ENCODE data around the gene ARHGAP10.

The ARHGAP10 gene

GRCh38 chr4:148092316-148093014 is 360.6 kb downstream of the ARHGAP10 start:
- DNase-seq (ENCODE audit: low read depth) = no peak

- no peak for DNase-seq (ENCODE audit: low read depth)
Measured at GRCh38 chr4:148093065-148093464, 361.2 kb downstream of the ARHGAP10 start.

GRCh38 chr4:148094149-148094548 is 362.3 kb downstream of the ARHGAP10 start:
- DNase-seq (ENCODE audit: low read depth) = no peak

GRCh38 chr4:148095346-148095923 is 363.5 kb downstream of the ARHGAP10 start:
- DNase-seq (ENCODE audit: low read depth) = no peak

GRCh38 chr4:148097801-148098200 is 365.9 kb downstream of the ARHGAP10 start:
- DNase-seq (ENCODE audit: low read depth) = no peak

- DNase-seq (ENCODE audit: low read depth) = no peak
Measured at GRCh38 chr4:148101235-148101634, 369.3 kb downstream of the ARHGAP10 start.

- DNase-seq (ENCODE audit: low read depth) = no peak
Measured at GRCh38 chr4:148101790-148102189, 369.9 kb downstream of the ARHGAP10 start.

GRCh38 chr4:148103597-148104355 is 371.9 kb downstream of the ARHGAP10 start:
- DNase-seq (ENCODE audit: low read depth) = no peak

- DNase-seq (ENCODE audit: low read depth) = no peak
Measured at GRCh38 chr4:148108766-148109165, 376.9 kb downstream of the ARHGAP10 start.

GRCh38 chr4:148109216-148109615 is 377.3 kb downstream of the ARHGAP10 start:
- no peak for DNase-seq (ENCODE audit: low read depth)

- no peak for DNase-seq (ENCODE audit: low read depth)
Measured at GRCh38 chr4:148110169-148110568, 378.3 kb downstream of the ARHGAP10 start.

GRCh38 chr4:148112231-148112982 is 380.5 kb downstream of the ARHGAP10 start:
- DNase-seq (ENCODE audit: low read depth) = no peak

- DNase-seq (ENCODE audit: low read depth) = no peak
Measured at GRCh38 chr4:148114436-148114835, 382.5 kb downstream of the ARHGAP10 start.

- DNase-seq (ENCODE audit: low read depth) = no peak
Measured at GRCh38 chr4:148116264-148116663, 384.4 kb downstream of the ARHGAP10 start.

GRCh38 chr4:148116969-148117368 is 385.1 kb downstream of the ARHGAP10 start:
- no peak for DNase-seq (ENCODE audit: low read depth)

- DNase-seq (ENCODE audit: low read depth) = no peak
Measured at GRCh38 chr4:148118179-148118578, 386.3 kb downstream of the ARHGAP10 start.

GRCh38 chr4:148118633-148119032 is 386.7 kb downstream of the ARHGAP10 start:
- DNase-seq (ENCODE audit: low read depth) = no peak

GRCh38 chr4:148120216-148120615 is 388.3 kb downstream of the ARHGAP10 start:
- no peak for DNase-seq (ENCODE audit: low read depth)

Measured in T-helper 22 cell (primary cell).